GM19455 (cell line): Measurements from ENCODE around the gene OGFRL1.

Source experiments
- ATAC-seq: cut with Tn5 transposase; IDR thresholded peaks from one replicate; pipeline ENCODE4 v1.9.1; 2021; ENCODE audit not compliant: unreplicated experiment

The OGFRL1 gene

GRCh38 chr6:71333050-71333449 lies 44.4 kb downstream of the OGFRL1 start:
- no peak for ATAC-seq

GRCh38 chr6:71333697-71334096 lies 45.1 kb downstream of the OGFRL1 start:
- ATAC-seq: no peak

DNA sequence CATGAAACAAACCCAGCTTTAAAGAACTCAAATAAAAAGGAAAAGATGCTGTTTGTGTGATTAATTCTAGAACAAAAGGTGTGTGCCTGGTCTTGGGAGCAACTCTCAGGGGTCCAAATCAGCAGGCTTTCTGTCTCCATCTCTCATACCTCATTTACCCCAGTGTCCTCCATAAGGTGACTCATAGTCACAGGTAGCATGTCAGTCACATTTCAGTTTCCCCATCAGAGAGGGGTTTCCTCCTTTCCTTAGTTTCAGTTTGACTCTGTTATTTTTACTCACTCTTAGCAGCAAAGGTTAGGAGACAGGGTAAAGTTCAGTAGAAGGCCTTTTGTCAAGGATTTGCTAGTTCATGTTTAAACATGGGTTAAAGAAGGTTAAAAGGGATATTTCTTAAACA lies 46.2 kb downstream of the OGFRL1 start:
- no peak for ATAC-seq

DNA sequence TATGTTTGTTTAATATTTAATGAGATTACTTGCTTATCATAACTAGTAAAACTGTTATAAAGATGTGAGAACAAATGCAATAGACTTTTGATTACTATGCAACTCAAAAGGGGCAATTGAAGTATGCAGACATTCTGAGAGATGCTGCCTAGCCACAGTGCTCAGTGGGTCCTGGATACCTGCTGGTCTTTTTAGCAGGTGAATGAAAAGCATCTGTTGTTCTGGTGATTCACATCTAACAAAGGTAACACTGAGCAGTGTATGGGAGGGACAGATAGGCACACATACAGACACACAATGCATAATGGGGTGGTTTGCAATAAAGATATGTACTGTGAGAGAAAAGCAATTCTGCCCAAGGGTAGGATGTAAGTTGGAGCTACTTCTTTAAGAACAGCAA lies 46.9 kb downstream of the OGFRL1 start:
- no peak for ATAC-seq

DNA sequence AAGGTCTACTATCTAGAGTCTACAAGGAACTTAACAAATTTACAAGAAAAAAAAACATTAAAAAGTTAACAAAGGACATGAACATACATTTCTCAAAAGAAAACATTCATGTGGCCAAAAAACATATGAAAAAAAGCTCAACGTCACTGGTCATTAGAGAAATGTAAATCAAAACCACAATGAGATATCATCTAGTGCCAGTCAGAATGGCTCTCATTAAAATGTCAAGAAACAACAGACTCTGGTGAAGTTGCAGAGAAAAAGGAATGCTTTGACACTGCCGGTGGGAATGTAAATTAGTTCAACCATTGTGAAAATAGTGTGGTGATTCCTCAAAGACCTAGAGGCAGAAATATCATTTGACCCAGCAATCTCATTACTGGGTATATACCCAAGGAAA lies 48.3 kb downstream of the OGFRL1 start:
- ATAC-seq: no peak

GRCh38 chr6:71338540-71339316 lies 50.1 kb downstream of the OGFRL1 start:
- ATAC-seq: no peak

DNA sequence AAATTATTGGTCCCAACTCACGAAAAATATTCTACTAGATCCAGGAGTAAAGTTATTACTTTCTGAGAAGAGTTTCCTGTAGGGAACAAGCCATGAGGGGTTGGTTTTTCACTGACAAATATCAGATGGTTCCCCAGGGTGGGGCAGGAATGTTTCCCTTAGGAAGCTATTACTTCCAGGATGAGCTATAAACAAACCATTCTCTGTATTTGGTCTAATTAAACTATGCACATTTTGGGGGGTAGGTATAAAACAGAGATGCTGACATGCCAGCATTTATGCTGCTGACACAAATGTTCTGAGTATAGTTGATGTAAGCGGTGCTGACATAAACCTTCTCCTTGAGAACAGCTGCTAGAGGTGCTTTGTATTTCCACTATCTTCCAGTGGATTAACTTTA lies 54.2 kb downstream of the OGFRL1 start:
- ATAC-seq: no peak

- no peak for ATAC-seq
These were observed 57.1 kb downstream of the OGFRL1 start for GRCh38 chr6:71345476-71346333.

DNA sequence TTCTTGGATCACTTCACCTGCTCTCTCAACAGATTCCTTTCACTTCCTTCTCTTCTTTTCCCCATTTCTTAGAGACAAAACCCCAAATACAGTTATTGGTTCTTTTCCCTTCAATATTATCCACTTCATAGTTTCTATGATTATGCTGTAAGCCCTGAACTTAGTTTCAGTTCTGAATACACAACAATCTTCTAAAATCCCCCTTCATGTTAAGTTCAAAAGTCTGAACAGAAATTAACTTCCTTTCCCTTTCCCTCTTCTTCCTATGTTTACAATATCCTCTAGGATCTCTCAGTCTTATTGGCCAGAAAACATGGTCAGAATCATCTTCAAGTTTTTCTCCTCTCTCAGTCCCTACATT lies 57.7 kb downstream of the OGFRL1 start:
- no peak for ATAC-seq

GRCh38 chr6:71347119-71347518 lies 58.5 kb downstream of the OGFRL1 start:
- no peak for ATAC-seq

DNA sequence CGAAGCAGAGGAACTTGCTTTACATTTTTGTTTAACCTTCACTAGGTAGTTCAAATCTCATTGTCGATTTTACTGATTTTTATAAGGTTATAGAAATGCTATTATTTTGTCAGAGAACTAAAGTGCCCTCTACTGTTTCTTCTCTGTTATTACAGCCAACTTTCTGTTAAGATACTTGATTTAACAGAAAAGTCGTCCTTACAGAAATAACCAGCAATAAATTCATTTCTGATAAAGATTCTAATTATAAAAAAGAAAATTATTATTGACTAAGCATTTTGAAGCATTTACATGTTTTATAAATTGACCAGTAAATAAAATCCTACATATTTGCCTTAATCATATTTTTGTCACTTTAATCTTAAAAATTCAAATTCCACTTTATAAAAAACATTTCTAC lies 60.8 kb downstream of the OGFRL1 start:
- ATAC-seq: no peak

DNA sequence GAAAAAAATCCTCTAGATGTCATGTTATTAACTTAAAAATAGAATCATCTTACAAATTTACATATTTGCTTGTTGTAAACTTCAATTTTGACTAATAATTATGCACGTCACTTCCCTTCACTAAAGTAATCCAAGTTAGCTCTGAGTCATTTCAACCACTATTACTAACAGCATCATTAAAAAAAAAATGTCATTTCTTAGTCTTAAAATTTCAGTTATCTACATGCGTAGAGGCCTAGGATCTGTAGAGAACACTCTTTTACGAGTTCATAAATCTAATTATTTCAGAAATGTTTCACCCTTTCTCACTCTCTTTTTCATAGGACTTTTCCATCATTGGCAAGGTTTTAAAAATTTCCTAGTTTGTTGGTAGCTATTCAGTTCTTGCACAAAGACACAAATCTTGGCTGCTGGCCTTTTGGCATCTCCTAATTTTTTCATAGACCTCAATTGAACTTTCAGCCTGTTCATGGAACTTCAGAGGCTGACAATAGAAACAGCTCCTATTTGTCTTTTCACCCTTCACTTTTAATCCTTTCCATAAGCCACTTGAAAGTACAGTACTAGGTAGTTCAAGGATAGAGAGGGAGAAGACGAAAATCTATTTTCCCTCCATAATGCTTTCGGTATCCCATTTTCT lies 61.5 kb downstream of the OGFRL1 start:
- ATAC-seq: no peak

DNA sequence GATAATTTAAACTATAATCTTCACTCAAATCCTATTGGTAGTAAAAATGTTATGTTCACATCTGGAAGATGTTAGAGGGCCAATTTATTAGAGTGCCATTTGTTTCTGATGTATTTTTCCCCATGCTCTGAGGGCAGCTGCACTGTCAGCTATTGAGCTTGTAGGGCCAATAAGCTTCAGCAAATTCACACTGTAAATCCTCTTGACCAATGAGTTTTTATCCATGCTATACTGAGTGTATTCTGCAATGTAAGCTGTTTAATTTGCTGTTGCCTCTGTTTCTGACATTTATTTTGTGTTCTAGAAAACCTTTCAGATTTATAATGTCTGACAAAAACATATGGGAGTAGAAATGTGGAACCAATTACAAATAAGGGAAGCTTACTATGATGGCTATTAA lies 62.6 kb downstream of the OGFRL1 start:
- ATAC-seq: no peak
